Naive thymus-derived CD4-positive, alpha-beta T cell (primary cell): ENCODE data around the gene GSG1L2. TPM values are rescaled to one million over a fixed set of nuclear protein-coding genes. Genes with fewer than 3 reads are reported as not detected.

Source experiments
- ATAC-seq: fragments of 150-1000 bp; cut with Tn5 transposase; 2 replicates; pipeline ENCODE4 v1.10.0; 2021; ENCODE audit warnings: mild to moderate bottlenecking, moderate library complexity
- CTCF ChIA-PET: fragments of 350-600 bp; sonication (Branson Sonifier 250); formaldehyde crosslinking; loops from one replicate; lab custom pipeline; 2021; ENCODE audit warnings: antibody characterized with exemption; lab: Charles Lee
- POLR2A ChIA-PET: fragments of 350-600 bp; sonication (Branson Sonifier 250); formaldehyde crosslinking; loops from one replicate; lab custom pipeline; 2021; ENCODE audit warnings: antibody characterized with exemption, inconsistent platforms; lab: Charles Lee
- DNase-seq, 9 donors: peaks; one replicate each; pipeline versions ENCODE4 v3.0.0 to v3.0.0-alpha.2; 2020 to 2022; ENCODE audit warnings: mixed read lengths in 1 of 9
- H3K27ac ChIP-seq: one replicate; pipeline ENCODE4 v1.7.0; 2013; ENCODE audit warnings: mild to moderate bottlenecking, low read depth, low read length, moderate library complexity
- H3K27me3 ChIP-seq, 2 donors: one replicate each; pipeline ENCODE4 v1.7.0; 2013; ENCODE audit warnings: low read length in 2 of 2, mild to moderate bottlenecking in 2 of 2, moderate library complexity in 2 of 2; ENCODE audit not compliant: control insufficient read depth in 2 of 2, insufficient read depth in 2 of 2
- H3K36me3 ChIP-seq, 3 experiments: 1 replicate in 2 of 3; 2 replicates in 1 of 3; pipeline ENCODE4 v1.7.0; 2013; ENCODE audit warnings: low read length in 3 of 3, mild to moderate bottlenecking in 3 of 3, moderate library complexity in 1 of 3; ENCODE audit not compliant: insufficient read depth in 3 of 3, control insufficient read depth in 2 of 3
- H3K4me1 ChIP-seq, 2 donors: one replicate each; pipeline ENCODE4 v1.7.0; 2013; ENCODE audit warnings: low read length in 2 of 2, mild to moderate bottlenecking in 2 of 2, moderate library complexity in 1 of 2; ENCODE audit not compliant: control insufficient read depth in 2 of 2, insufficient read depth in 2 of 2
- H3K4me3 ChIP-seq: 2 replicates; pipeline ENCODE4 v1.7.0; 2013; ENCODE audit warnings: mild to moderate bottlenecking, low read length
- H3K9me3 ChIP-seq, 3 experiments: 1 replicate in 2 of 3; 2 replicates in 1 of 3; pipeline ENCODE4 v1.7.0; 2013; ENCODE audit warnings: low read length in 3 of 3; ENCODE audit not compliant: control insufficient read depth in 2 of 3
- H3K27ac Mint-ChIP-seq, 9 donors: one replicate each; pipeline ENCODE4 v1.8.0; 2020 to 2022; ENCODE audit warnings: mixed read lengths in 9 of 9, mild to moderate bottlenecking in 8 of 9, moderate library complexity in 5 of 9, inconsistent platforms in 2 of 9
- H3K27me3 Mint-ChIP-seq, 5 donors: one replicate each; pipeline ENCODE4 v1.8.0; 2021 to 2022; ENCODE audit warnings: mixed read lengths in 5 of 5, mild to moderate bottlenecking in 1 of 5
- H3K36me3 Mint-ChIP-seq, 5 donors: one replicate each; pipeline ENCODE4 v1.8.0; 2020 to 2022; ENCODE audit warnings: mixed read lengths in 5 of 5, mild to moderate bottlenecking in 3 of 5, inconsistent platforms in 1 of 5
- H3K4me1 Mint-ChIP-seq, 7 donors: one replicate each; pipeline ENCODE4 v1.8.0; 2020 to 2022; ENCODE audit warnings: mixed read lengths in 7 of 7, mild to moderate bottlenecking in 3 of 7, inconsistent platforms in 1 of 7
- H3K4me3 Mint-ChIP-seq, 10 donors: one replicate each; pipeline ENCODE4 v1.8.0; 2020 to 2022; ENCODE audit warnings: mild to moderate bottlenecking in 10 of 10, mixed read lengths in 10 of 10, moderate library complexity in 6 of 10, inconsistent platforms in 2 of 10
- H3K9me3 Mint-ChIP-seq, 11 donors: one replicate each; pipeline ENCODE4 v1.8.0; 2020 to 2022; ENCODE audit warnings: mixed read lengths in 11 of 11, mild to moderate bottlenecking in 4 of 11, inconsistent platforms in 1 of 11, moderate library complexity in 1 of 11
- intact Hi-C, 2 donors: fragments of 100-400 bp; cut with micrococcal nuclease; formaldehyde crosslinking; loops; one replicate each; pipeline ENCODE4 v1.15.1; 2023
- polyA plus RNA-seq, 2 donors: library from polyadenylated mRNA; unstranded; fragments of 300-500 nt; fragmentation: Illumina TruSeq; gene quantifications; one replicate each; pipeline ENCODE4 v1.2.3, GENCODE V29; 2021
- total RNA-seq, 6 experiments: library from RNA in 5 of 6; stranded (reverse) in 5 of 6; gene quantifications; 1 replicate in 5 of 6; 2 replicates in 1 of 6; pipeline ENCODE4 v1.2.3 and lab custom pipeline; 2021 to 2026

The GSG1L2 gene
- total and polyA plus RNA-seq, 7 experiments from 2014 or later = not detected

GRCh38 chr17:9810100-9810949 is 11.6 kb downstream of the GSG1L2 start:
- H3K4me3 Mint-ChIP-seq = no peak overlapping the region
- Histone ChIP-seq H3K9me3 (no peaks in the 10 kb centered on the region), H3K36me3 (no peaks in the 10 kb centered on the region), H3K27ac (no peak overlapping the region), H3K4me3 (no peak overlapping the region), H3K4me1 (no peaks in the 10 kb centered on the region), H3K27me3 (no peaks in the 10 kb centered on the region)
- H3K36me3 Mint-ChIP-seq = no peaks in the 10 kb centered on the region
- H3K4me1 Mint-ChIP-seq = no peaks in the 10 kb centered on the region
- H3K27me3 Mint-ChIP-seq = peaks cover 0 to 15% (median 7%) of the 10 kb centered on the region in 5 donors
- POLR2A ChIA-PET = no interaction called here
- intact Hi-C loops = no loop called here
- H3K9me3 Mint-ChIP-seq = peaks cover 0 to 17% (median 0%) of the 10 kb centered on the region in 11 donors
- CTCF ChIA-PET = no interaction called here
- no peak for DNase-seq
- H3K27ac Mint-ChIP-seq = no peak overlapping the region
- ATAC-seq = no peak

- ChIA-PET CTCF (no interaction called here), POLR2A (no interaction called here)
- Mint-ChIP-seq H3K4me1 (no peaks in the 10 kb centered on the region), H3K9me3 (peaks cover 0 to 24% (median 0%) of the 10 kb centered on the region in 11 donors), H3K27me3 (peaks cover 0 to 18% (median 13%) of the 10 kb centered on the region in 5 donors), H3K27ac (no peak overlapping the region), H3K36me3 (no peaks in the 10 kb centered on the region), H3K4me3 (no peak overlapping the region)
- H3K27me3 ChIP-seq = no peaks in the 10 kb centered on the region
- H3K9me3 ChIP-seq = no peaks in the 10 kb centered on the region
- no peaks in the 10 kb centered on the region for H3K4me1 ChIP-seq
- H3K27ac ChIP-seq = no peak overlapping the region
- no peak overlapping the region for H3K4me3 ChIP-seq
- intact Hi-C loops = no loop called here
- ATAC-seq = no peak
- H3K36me3 ChIP-seq = no peaks in the 10 kb centered on the region
- no peak for DNase-seq
These were observed 12.5 kb downstream of the GSG1L2 start for GRCh38 chr17:9809409-9809808.

GRCh38 chr17:9806699-9807098 is 15.2 kb downstream of the GSG1L2 start:
- H3K4me1 Mint-ChIP-seq = no peaks in the 10 kb centered on the region
- ChIA-PET CTCF (no interaction called here), POLR2A (no interaction called here)
- peaks cover 0 to 25% (median 12%) of the 10 kb centered on the region in 5 donors for H3K27me3 Mint-ChIP-seq
- H3K27ac Mint-ChIP-seq = no peak overlapping the region
- ATAC-seq = no peak
- H3K4me3 Mint-ChIP-seq = no peak overlapping the region
- H3K9me3 ChIP-seq = no peaks in the 10 kb centered on the region
- no peaks in the 10 kb centered on the region for H3K36me3 ChIP-seq
- no peaks in the 10 kb centered on the region for H3K27me3 ChIP-seq
- peaks cover 0 to 16% (median 3%) of the 10 kb centered on the region in 11 donors for H3K9me3 Mint-ChIP-seq
- no peak for DNase-seq
- no peaks in the 10 kb centered on the region for H3K4me1 ChIP-seq
- no peak overlapping the region for H3K27ac ChIP-seq
- H3K36me3 Mint-ChIP-seq = no peaks in the 10 kb centered on the region
- intact Hi-C loops = no loop called here
- H3K4me3 ChIP-seq = no peak overlapping the region

- Histone ChIP-seq H3K4me3 (no peak overlapping the region), H3K9me3 (no peaks in the 10 kb centered on the region), H3K27ac (no peak overlapping the region), H3K36me3 (no peaks in the 10 kb centered on the region), H3K4me1 (no peaks in the 10 kb centered on the region), H3K27me3 (no peaks in the 10 kb centered on the region)
- ChIA-PET CTCF (no interaction called here), POLR2A (no interaction called here)
- ATAC-seq = no peak
- Mint-ChIP-seq H3K27ac (no peak overlapping the region), H3K4me1 (no peaks in the 10 kb centered on the region), H3K36me3 (no peaks in the 10 kb centered on the region), H3K27me3 (peaks cover 0 to 25% (median 12%) of the 10 kb centered on the region in 5 donors), H3K9me3 (peaks cover 0 to 16% (median 3%) of the 10 kb centered on the region in 11 donors), H3K4me3 (no peak overlapping the region)
- intact Hi-C loops = no loop called here
- no peak for DNase-seq
These were observed 16.1 kb downstream of the GSG1L2 start for GRCh38 chr17:9805769-9806168.

- H3K27me3 ChIP-seq = no peaks in the 10 kb centered on the region
- H3K9me3 ChIP-seq = no peaks in the 10 kb centered on the region
- no peak overlapping the region for H3K4me3 Mint-ChIP-seq
- no peaks in the 10 kb centered on the region for H3K4me1 Mint-ChIP-seq
- H3K36me3 ChIP-seq = no peaks in the 10 kb centered on the region
- H3K27ac ChIP-seq = no peak overlapping the region
- H3K36me3 Mint-ChIP-seq = no peaks in the 10 kb centered on the region
- H3K4me1 ChIP-seq = no peaks in the 10 kb centered on the region
- H3K4me3 ChIP-seq = no peak overlapping the region
- intact Hi-C loops = no loop called here
- POLR2A ChIA-PET = no interaction called here
- DNase-seq (no peak), ATAC-seq (no peak)
- peaks cover 0 to 16% (median 3%) of the 10 kb centered on the region in 11 donors for H3K9me3 Mint-ChIP-seq
- H3K27me3 Mint-ChIP-seq = peaks cover 0 to 41% (median 22%) of the 10 kb centered on the region in 5 donors
- H3K27ac Mint-ChIP-seq = no peak overlapping the region
- CTCF ChIA-PET = no interaction called here
These were observed 19.2 kb downstream of the GSG1L2 start for GRCh38 chr17:9802697-9803096.

GRCh38 chr17:9802294-9802693 is 19.6 kb downstream of the GSG1L2 start:
- Histone ChIP-seq H3K4me3 (no peak overlapping the region), H3K27ac (no peak overlapping the region), H3K27me3 (no peaks in the 10 kb centered on the region), H3K36me3 (no peaks in the 10 kb centered on the region), H3K9me3 (no peaks in the 10 kb centered on the region), H3K4me1 (no peaks in the 10 kb centered on the region)
- no peak for DNase-seq
- intact Hi-C loops = no loop called here
- ChIA-PET CTCF (no interaction called here), POLR2A (no interaction called here)
- Mint-ChIP-seq H3K9me3 (peaks cover 0 to 16% (median 3%) of the 10 kb centered on the region in 11 donors), H3K36me3 (no peaks in the 10 kb centered on the region), H3K27me3 (peaks cover 0 to 45% (median 24%) of the 10 kb centered on the region in 5 donors), H3K4me3 (no peak overlapping the region), H3K27ac (no peak overlapping the region), H3K4me1 (no peaks in the 10 kb centered on the region)
- ATAC-seq = no peak

- H3K4me1 ChIP-seq = no peaks in the 10 kb centered on the region
- DNase-seq (no peak), ATAC-seq (no peak)
- no peaks in the 10 kb centered on the region for H3K36me3 Mint-ChIP-seq
- H3K27ac ChIP-seq = no peak overlapping the region
- no peaks in the 10 kb centered on the region for H3K36me3 ChIP-seq
- intact Hi-C loops = no loop called here
- no peak overlapping the region for H3K4me3 ChIP-seq
- H3K27me3 Mint-ChIP-seq = peaks cover 0 to 49% (median 31%) of the 10 kb centered on the region in 5 donors
- no peak overlapping the region for H3K27ac Mint-ChIP-seq
- H3K4me1 Mint-ChIP-seq = no peaks in the 10 kb centered on the region
- peaks cover 0 to 16% (median 3%) of the 10 kb centered on the region in 11 donors for H3K9me3 Mint-ChIP-seq
- no peak overlapping the region for H3K4me3 Mint-ChIP-seq
- no peaks in the 10 kb centered on the region for H3K27me3 ChIP-seq
- no peaks in the 10 kb centered on the region for H3K9me3 ChIP-seq
- ChIA-PET CTCF (no interaction called here), POLR2A (no interaction called here)
These were observed 20.4 kb downstream of the GSG1L2 start for GRCh38 chr17:9801505-9801904.
